Fibroblast of skin of right quadriceps (primary cell): ENCODE results near the gene ADAP1.

Experiments used
- DNase-seq: peaks from one replicate; pipeline ENCODE4 v3.0.0-alpha.2; 2013

ADAP1 gene

GRCh38 chr7:907158-907980 is 47.1 kb downstream of the ADAP1 start:
- DNase-seq: no peak

DNA sequence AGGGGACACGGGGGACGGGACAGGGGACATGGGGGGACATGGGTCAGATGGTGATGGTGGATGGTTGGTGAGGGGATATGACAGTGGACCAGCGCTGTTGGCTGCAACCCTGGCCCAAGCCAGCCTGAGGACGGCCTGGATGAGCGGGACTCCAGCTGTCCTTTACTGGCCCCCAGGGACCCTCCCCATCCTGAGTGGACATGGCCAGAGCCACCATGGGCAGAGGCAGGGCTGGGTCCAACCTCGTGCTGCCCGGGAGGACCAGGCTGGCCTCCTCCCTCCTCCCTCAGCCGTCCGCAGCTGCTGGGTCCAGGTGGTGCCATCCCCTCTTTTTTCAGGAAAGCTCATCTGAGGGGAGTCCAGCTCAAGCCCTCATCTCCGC is 47.7 kb downstream of the ADAP1 start:
- DNase-seq: no peak

DNA sequence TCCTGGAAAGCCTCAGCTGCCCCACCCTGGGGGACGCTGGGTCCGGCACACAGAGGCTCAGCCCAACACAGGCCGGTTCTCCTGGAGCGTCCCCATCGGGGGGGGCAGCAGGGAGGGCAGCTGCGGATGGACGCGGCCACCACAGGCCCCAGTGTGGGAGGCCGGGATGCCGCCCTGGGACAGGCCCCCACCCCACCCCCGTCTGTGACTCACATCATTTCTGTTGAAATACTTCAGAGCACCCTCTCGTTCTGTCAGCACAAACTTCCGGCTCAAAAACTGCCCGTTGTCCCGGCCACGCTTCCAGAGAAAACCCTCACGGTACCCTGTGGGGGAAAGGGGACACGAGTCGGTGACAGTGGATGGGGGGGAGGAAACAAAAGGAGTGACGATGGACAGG is 49.6 kb downstream of the ADAP1 start:
- DNase-seq: no peak

GRCh38 chr7:903921-904755 is 50.3 kb downstream of the ADAP1 start:
- no peak for DNase-seq

- no peak for DNase-seq
These were observed 51.5 kb downstream of the ADAP1 start for GRCh38 chr7:902996-903395.

DNA sequence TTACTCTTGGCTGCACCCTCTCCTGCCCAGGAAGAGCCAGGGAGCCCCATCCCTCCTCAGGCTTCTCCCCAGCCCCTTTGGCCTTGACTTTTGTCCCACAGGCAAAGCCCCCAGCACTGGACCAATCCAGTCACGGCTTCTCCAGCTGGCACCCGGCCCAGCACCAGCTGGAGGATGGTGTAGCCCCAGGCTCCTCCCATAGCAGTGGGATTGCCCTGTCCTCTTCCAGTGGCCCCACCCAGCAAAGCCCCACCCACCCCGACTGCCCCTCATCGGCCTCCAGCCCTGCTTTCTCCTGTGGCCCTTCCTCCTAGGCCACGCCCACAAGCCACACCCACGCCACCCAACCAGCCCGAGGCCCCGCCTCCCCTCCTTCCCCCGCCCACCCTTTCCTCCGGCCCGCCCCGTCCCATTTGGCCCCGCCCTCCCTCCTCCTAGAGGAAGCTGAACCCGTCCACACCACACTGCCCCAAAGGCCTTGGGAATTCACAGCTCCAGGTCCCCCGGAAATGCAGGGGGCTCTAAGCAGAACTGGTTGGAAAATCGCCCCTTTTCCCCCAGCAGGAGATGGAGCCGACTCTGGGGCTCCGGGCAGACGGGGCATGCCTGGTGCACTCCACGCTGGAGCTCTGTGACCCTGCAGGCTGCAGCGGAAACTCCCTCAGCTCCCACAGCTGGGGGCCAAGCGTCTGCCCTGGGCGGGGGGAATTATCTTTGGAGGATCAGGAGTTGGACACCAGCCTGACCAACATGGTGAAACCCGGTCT is 52.9 kb downstream of the ADAP1 start:
- peak; percentile 85 for DNase-seq

DNA sequence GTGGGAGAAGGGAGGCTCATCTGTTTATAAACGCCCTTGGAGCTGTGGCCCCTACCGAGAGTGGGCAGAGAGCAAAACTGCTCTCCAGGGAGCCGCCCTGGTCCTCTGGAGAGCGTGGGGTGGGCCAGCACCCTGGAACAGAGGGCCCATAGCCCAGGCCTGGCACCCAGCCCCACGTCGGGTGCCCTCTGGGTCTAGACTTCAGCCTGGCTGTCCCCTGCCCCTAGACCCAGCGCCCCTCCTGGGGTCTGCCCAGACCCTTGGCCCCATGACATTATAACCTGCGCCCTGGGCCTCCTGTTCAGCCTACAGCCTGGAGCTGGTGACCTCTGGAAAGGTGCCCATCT is 53.5 kb downstream of the ADAP1 start:
- DNase-seq: no peak

GRCh38 chr7:900331-901040 is 54.0 kb downstream of the ADAP1 start:
- no peak for DNase-seq

DNA sequence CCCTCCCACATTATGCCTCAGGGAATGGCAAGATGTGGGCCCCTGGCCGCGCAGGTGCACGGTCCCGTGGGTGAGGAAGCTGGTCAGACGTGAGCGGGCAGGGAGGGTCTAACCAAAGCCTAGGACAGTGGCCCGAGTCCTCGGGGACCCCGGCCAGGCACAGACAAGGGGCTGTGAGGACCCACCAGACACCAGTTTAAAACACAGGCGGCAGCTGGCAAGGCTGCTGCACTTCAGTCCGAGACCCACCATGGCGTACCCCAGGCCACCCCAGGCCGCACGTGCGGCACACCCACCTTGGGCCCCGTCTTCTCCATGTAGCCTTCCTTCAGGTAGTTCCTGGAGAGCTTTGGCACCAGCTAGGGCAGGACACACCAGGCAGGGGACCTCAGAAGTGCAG is 54.7 kb downstream of the ADAP1 start:
- no peak for DNase-seq

DNA sequence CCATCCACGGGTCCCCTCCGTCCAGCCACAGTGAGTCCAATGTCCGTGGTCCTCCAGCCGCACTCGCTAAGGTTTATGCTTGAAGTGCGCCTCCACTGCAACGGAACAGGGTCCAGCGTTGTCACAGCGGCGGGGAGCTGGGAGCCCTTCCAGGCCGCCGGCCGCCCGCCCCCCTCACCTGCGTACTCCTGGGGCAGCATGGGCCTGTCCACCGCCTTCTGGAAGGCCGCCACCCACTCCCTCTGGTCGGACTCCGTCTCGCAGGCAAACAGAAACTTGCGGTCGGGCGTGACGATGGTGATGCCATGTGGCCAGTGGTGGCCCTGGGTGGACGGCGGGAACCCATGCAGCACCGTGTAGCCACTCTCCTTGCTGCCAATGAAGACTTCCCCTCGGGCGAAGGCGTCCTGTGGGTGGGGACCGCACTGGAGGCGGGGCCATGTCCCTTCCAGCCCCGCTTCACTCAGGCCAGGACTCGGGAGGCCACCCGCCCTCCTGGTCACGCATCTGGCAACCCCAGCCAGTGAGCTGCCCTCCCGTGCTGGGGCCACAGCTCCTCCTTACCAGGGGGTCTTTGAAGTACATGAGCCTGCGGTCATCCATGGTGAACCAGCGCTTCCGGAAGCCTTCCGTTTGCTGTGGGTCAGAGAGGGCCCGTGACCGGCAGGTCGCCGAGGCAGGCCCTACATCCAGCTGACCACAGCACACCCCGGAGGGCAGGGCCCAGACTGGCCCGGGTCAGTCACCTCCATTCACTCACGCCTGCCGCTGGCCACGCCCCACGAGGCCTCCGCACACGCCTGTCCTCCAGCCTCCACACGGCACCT is 55.4 kb downstream of the ADAP1 start:
- DNase-seq: no peak

GRCh38 chr7:898460-898854 is 56.0 kb downstream of the ADAP1 start:
- DNase-seq: no peak

DNA sequence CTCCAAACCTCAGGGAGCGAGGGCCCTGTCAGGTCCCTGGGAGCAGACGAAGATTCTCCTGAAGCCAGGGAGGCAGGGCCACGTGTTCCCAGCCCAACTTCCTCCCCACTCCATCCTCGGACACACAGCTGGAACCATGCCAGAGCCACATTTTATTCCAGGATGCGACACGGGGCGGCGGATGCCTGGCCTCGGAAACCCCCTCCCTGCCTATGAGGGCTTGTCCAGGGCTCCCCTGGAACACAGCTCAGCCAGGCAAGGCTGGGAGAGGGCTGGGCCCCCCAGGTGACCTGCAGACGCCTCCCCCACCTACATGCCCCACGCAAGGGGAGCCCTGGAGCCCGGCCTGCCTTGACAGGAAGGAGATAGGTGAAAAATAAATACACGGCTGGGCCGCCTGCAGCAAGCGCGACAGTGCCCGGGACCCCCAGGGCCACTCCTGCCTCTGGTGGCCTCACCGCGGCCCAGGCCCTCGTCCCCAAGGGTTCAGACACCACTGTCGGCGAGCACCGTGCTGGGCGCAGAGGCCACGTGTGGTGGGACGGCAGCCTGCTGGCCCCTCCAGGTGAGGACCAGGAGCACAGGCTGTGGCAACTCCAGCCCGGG is 56.6 kb downstream of the ADAP1 start:
- no peak for DNase-seq

- DNase-seq: no peak
These were observed 57.4 kb downstream of the ADAP1 start for GRCh38 chr7:897086-897485.

DNA sequence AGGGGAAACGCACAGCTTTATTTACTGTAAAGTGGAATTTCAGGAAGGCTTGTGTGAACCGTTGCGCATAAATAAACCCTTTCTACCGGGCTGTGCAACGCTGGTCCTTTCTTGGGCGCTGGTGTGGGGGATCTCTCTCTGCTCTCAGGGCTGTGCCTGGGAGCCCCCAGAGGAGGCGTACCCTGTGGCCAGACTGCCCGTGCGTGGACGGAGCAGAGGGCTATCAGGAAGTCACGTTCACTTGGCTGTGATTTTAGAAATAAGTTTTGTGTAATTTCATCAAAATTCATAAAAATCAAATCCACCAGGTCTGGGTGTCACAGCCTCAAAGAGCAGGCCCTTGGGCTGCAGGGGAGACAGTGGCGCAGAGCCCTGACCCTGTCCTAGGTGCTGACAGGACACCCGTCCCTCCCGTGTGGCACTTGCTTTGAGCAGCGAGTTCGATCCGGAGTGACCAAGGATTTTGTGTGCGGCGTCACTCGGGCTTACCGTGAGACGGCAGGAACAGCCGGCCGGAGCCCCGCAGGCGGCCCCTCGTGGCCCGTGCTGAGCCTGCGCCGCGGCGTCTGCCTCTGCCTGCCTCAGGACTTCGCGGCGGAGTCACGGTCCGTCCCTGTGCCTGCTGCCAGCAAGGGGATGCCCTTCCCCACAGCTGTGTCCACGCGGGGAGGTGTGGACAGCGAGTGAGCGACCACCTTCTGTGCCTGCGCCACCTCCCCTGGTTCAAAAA is 58.0 kb downstream of the ADAP1 start:
- no peak for DNase-seq

DNA sequence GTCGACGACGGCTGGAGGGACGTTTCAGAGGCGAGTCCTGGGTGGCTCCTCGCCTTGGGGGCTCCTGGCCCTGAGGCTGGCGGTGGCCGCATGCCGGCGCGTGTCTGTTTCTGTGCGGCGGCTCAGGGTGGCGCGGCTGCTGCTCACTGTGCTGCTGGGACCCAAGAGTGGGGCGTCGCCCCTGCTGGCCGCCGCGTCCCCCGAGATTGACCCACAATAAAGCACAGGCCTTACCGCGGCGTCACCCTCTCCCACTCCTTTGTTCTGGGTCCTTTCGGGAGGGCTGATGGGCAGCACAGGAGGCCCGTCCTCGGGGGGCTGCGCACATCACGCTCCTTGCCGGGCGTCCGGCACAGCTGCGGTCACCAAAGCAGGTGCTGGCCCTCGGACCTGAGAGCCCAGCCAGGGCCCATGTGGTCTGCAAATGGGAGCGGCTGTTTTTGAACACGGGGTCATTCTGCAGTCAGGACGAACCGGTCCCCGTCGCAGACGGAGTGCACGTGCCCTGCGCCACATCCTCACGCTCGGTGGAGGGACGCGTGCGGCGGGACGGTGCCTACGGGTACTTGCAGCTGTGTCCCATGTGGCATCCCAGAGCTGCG is 58.9 kb downstream of the ADAP1 start:
- no peak for DNase-seq

GRCh38 chr7:894927-895450 is 59.5 kb downstream of the ADAP1 start:
- no peak for DNase-seq

DNA sequence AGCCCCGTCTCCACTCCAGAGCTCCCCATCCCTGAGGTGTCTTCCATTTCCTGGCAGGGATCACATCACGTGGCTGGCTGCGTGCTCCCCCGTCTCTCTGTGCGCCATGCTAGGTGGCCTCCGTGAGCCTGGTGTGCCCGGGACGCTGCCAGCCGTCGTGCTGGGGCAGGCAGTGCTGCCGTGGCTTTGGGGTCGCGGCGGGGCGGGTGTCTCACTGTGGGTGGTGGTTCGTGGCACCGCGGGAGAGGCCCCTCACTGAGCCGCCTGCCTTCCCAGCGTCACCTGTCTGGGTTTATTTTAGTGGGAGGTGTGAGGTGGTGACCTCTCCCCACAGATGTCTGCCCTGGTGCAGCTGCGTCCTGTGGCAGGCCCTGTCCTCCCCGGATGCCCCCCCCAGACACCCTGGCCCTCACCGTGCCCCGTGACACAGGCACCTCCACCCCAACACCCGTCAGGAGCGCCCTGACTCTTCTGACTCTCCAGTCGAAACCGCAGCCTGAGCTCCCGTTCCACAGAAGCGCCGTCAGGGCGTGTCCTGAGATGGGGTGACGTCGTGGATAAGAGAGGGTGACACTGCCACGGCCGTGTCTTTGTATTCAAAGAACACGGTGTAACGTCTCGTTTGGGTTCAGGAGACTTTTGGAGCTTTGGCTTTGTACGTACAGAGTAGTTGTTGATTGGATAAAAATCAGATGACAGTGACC is 60.2 kb downstream of the ADAP1 start:
- no peak for DNase-seq

GRCh38 chr7:893686-894085 is 60.8 kb downstream of the ADAP1 start:
- no peak for DNase-seq
